Stimulated activated CD8-positive, alpha-beta memory T cell treated with anti-CD3 and anti-CD28 coated beads, Interleukin-15, amount 100 ng/mL, for 24 hours (primary cell): ENCODE data around the gene EDN3.

Source experiments
- DNase-seq: peaks from one replicate; pipeline ENCODE4 v3.0.0-alpha.2; 2020; ENCODE audit warnings: low read depth

EDN3 gene

DNA sequence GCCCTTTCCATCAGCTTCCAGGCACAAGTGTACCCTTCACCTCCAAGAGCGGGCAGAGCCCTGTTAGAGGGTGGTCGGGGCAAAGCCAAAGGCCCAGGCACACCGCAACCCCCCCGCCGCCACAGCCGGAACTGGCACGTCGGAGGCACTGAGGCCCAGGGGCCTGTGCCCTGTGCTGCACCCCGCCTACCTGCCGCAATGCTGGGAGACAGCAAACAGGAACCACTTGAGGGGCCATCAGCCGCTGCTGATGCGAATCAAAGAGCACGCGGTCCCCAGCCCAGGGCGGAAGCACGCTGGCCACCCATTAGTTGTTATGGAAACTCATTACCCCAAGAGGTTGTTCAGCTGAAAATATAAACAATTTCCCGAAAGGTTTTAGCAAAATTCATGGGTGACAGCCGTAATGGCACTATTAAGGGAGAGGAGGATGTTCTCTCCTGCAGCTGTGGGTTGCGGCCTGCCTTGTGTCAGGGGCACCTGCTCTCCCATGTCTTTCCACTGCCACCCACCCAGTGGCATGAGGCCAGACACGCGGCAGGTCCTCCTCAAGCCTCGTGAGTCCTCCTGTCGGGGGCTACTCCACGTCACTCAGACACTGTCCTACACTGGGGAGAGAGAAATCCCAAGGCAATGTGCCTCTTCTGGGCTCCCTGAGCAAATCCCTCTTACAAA is 65.3 kb downstream of the EDN3 start:
- no peak for DNase-seq

DNA sequence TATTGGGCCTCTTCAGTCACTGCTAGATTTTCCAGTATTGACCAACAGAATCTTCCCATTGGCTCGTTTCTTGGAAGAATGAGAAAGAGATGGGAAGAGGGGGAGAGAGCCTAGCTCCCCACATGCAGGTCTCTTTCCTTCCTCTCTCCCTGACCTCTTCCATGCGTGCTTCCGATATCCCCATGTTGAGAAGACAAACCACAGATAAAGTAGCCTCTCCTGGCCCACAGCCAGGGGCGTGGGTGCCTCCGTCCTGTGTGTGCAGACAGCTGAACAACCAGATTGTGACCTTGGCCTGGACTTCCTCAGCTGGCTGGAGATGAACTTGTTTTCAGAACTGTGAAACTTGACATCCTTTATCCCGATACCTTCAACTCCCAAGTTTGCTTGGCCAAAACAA is 71.0 kb downstream of the EDN3 start:
- DNase-seq = no peak

DNA sequence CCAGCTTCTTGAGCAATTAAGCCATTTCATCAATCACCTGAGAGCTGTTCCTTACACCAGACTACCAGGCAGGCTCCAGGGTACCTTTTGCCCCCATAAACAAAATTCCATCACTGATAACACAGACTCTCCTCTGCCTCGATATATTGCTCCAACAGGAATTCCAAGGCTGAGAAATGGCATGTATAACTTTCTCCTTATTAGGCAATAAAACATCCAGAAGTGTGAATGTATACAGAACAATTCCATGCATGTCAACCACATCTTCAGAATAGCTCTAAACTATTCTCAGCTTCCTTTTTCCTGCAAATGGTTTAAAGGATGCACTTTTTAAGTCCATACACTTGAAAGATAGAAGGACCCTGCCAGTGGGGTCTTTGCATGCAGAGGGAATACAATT is 73.8 kb downstream of the EDN3 start:
- no peak for DNase-seq

DNA sequence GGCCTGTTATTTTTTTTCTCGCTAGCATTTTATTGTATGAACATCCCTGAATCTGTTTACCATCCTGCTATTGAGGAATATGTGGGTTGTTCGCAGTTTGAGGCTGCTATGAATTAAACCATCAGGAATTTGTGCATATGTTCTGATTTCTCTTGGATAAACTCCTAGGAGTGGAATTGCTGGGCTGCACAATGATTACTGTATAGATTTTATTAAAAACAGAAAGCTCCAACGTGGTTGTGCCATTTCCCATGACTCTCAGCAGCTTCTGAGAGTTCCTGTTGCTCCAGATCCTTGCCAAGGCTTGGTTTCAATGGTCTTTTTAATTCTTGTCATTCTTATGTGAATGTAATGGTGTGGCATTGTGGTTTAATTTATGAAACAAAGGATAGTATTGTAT is 75.1 kb downstream of the EDN3 start:
- no peak for DNase-seq
